HepG2 (cell line): ENCODE data around the gene EFCAB11. TPM values are rescaled to one million over a fixed set of nuclear protein-coding genes. Genes with fewer than 3 reads are reported as not detected.

Experiments used
- HMG20B ChIP-seq: conservative IDR thresholded peaks from 2 replicates; pipeline ENCODE4 v1.6.1; 2016; ENCODE audit warnings: missing genetic modification reagents, missing compliant biosample characterization
- HNRNPK ChIP-seq: fragments of 200-400 bp; formaldehyde crosslinking; IDR thresholded peaks from 2 replicates; pipeline ENCODE4 v1.6.1; 2018; ENCODE audit warnings: low read length, low read depth, moderate library complexity, mild to moderate bottlenecking; ENCODE audit not compliant: poor library complexity, severe bottlenecking
- NFIB ChIP-seq: sonication (generic); formaldehyde crosslinking; IDR thresholded peaks from 2 replicates; pipeline ENCODE4 v1.9.0; 2021; ENCODE audit warnings: missing genetic modification reagents, mild to moderate bottlenecking, borderline replicate concordance
- PITX1 ChIP-seq: sonication (generic); formaldehyde crosslinking; IDR thresholded peaks from 2 replicates; pipeline ENCODE4 v1.5.1; 2020; ENCODE audit warnings: mild to moderate bottlenecking, missing genetic modification reagents
- SAP130 ChIP-seq: IDR thresholded peaks from 2 replicates; pipeline ENCODE4 v1.6.1; 2016; ENCODE audit warnings: low read depth
- TBX3 ChIP-seq: fragments of 450-650 bp; IDR thresholded peaks from 2 replicates; pipeline ENCODE4 v1.6.1; 2017; ENCODE audit warnings: antibody characterized with exemption, mild to moderate bottlenecking, inconsistent platforms, borderline replicate concordance
- ZNF44 ChIP-seq: sonication (generic); formaldehyde crosslinking; IDR thresholded peaks from 2 replicates; pipeline ENCODE4 v1.5.1; 2020; ENCODE audit warnings: mild to moderate bottlenecking, missing genetic modification reagents
- ZNF619 ChIP-seq: sonication (generic); formaldehyde crosslinking; IDR thresholded peaks from 2 replicates; pipeline ENCODE4 v1.4.0; 2020; ENCODE audit warnings: mild to moderate bottlenecking, missing genetic modification reagents
- ZNF883 ChIP-seq: sonication (generic); formaldehyde crosslinking; IDR thresholded peaks from 2 replicates; pipeline ENCODE4 v1.5.1; 2020; ENCODE audit warnings: mild to moderate bottlenecking, missing genetic modification reagents; ENCODE audit errors: not compliant biosample characterization
- ZSCAN22 ChIP-seq: sonication (generic); formaldehyde crosslinking; IDR thresholded peaks from 2 replicates; pipeline ENCODE4 v1.4.0; 2020; ENCODE audit warnings: mild to moderate bottlenecking, missing genetic modification reagents
- polyA plus RNA-seq, 8 experiments: library from polyadenylated mRNA; depleted of rRNA in 3 of 8; stranded (reverse) in 7 of 8; unstranded in 1 of 8; fragments of >200 nt; fragmentation: Illumina TruSeq in 4 of 8; extraction: Trizol in 4 of 8; gene quantifications; 2 replicates each; pipeline versions ENCODE4 v1.2.1 to v1.2.3, GENCODE V29; 2011 to 2016; ENCODE audit warnings: low read depth in 4 of 8, missing spikeins in 1 of 8, mixed read lengths in 1 of 8; ENCODE audit not compliant: insufficient read depth in 1 of 8
- total RNA-seq, 5 experiments: library from RNA; depleted of rRNA; stranded (reverse); fragments of >200 nt; fragmentation: Illumina TruSeq; extraction: Trizol; gene quantifications; 2 replicates each; pipeline ENCODE4 v1.2.3, GENCODE V29; 2016; ENCODE audit warnings: low read depth in 1 of 5
- TF ChIP-seq, protein P1 (sequence below): sonication (generic); formaldehyde crosslinking; IDR thresholded peaks from 2 replicates; pipeline ENCODE4 v1.4.0; 2020; ENCODE audit warnings: missing genetic modification reagents
- TF ChIP-seq, protein P2 (sequence below): sonication (generic); formaldehyde crosslinking; conservative IDR thresholded peaks from 2 replicates; pipeline ENCODE4 v1.4.0; 2020; ENCODE audit warnings: missing genetic modification reagents
- TF ChIP-seq, protein P3 (sequence below): sonication (generic); formaldehyde crosslinking; IDR thresholded peaks from 2 replicates; pipeline ENCODE4 v1.8.0; 2022; ENCODE audit warnings: missing genetic modification reagents, mild to moderate bottlenecking, inconsistent platforms, borderline replicate concordance
- TF ChIP-seq, protein P4 (sequence below): sonication (generic); formaldehyde crosslinking; IDR thresholded peaks from 2 replicates; pipeline ENCODE4 v1.5.0; 2020; ENCODE audit warnings: mild to moderate bottlenecking, missing genetic modification reagents, moderate library complexity
- TF ChIP-seq, protein P5 (sequence below): sonication (generic); formaldehyde crosslinking; IDR thresholded peaks from 2 replicates; pipeline ENCODE4 v1.8.1; 2023; ENCODE audit warnings: missing genetic modification reagents, inconsistent platforms, borderline replicate concordance

Gene EFCAB11
- total and polyA plus RNA-seq, 2 of the 13 experiments (the other 11 are each of a cell fraction or from before 2014, with no cell fraction given): 8.2 to 31.5 TPM

DNA sequence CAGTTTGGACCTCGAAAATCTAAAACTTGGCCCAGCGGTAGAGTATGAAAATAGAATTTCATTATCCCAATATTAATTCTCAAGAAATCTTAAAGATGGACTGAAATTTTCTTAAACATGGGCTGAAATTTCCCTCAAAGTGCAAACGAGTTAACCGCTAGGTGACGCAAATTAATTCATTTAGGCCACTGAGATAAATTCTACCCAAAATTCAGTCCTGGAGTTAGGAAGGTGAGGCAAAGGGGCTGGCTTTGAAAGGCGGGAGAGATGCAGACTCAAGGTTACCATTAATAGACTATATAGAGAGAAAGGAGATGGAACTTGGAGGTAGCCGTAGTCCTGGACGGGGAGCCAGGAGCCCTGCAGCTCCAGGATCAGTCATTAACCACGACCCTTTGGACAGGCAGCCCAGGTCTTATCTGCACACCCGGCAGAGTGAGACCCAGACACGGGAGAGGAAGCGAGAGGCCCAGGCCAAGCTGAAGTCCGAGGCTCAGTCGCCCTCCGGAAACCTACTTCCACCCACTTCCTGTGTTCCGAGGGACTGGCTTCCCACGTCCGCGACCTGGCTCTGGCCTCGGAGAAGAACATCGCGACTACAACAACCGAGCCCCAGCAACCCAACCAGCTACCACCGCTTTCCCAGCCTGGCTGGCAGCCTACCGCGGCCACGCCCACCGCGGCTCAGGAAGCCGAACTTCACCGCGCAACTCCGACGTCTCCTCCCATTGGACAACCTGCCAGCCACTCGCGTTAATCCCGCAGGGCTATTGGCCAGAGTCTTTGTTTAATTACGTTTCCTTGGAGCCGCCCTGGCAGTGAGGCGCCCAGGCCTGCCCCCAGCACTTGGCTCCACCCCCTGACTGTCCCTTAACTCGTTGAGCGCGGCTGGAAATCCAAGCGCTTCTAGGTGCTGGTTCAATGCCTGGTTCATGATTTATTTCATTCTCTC lies at the start of gene EFCAB11 (continued):
- TF ChIP-seq, protein P1, sequence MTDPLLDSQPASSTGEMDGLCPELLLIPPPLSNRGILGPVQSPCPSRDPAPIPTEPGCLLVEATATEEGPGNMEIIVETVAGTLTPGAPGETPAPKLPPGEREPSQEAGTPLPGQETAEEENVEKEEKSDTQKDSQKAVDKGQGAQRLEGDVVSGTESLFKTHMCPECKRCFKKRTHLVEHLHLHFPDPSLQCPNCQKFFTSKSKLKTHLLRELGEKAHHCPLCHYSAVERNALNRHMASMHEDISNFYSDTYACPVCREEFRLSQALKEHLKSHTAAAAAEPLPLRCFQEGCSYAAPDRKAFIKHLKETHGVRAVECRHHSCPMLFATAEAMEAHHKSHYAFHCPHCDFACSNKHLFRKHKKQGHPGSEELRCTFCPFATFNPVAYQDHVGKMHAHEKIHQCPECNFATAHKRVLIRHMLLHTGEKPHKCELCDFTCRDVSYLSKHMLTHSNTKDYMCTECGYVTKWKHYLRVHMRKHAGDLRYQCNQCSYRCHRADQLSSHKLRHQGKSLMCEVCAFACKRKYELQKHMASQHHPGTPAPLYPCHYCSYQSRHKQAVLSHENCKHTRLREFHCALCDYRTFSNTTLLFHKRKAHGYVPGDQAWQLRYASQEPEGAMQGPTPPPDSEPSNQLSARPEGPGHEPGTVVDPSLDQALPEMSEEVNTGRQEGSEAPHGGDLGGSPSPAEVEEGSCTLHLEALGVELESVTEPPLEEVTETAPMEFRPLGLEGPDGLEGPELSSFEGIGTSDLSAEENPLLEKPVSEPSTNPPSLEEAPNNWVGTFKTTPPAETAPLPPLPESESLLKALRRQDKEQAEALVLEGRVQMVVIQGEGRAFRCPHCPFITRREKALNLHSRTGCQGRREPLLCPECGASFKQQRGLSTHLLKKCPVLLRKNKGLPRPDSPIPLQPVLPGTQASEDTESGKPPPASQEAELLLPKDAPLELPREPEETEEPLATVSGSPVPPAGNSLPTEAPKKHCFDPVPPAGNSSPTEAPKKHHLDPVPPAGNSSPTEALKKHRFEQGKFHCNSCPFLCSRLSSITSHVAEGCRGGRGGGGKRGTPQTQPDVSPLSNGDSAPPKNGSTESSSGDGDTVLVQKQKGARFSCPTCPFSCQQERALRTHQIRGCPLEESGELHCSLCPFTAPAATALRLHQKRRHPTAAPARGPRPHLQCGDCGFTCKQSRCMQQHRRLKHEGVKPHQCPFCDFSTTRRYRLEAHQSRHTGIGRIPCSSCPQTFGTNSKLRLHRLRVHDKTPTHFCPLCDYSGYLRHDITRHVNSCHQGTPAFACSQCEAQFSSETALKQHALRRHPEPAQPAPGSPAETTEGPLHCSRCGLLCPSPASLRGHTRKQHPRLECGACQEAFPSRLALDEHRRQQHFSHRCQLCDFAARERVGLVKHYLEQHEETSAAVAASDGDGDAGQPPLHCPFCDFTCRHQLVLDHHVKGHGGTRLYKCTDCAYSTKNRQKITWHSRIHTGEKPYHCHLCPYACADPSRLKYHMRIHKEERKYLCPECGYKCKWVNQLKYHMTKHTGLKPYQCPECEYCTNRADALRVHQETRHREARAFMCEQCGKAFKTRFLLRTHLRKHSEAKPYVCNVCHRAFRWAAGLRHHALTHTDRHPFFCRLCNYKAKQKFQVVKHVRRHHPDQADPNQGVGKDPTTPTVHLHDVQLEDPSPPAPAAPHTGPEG (CRISPR knock-in tag): no peak
- TF ChIP-seq ZNF883 (CRISPR knock-in tag) (peak; percentile 55), PITX1 (no peak), ZNF619 (CRISPR knock-in tag) (no peak), ZNF44 (CRISPR knock-in tag) (0 out of 2 replicates have a peak, but pooled peaks have one; percentile 60), HMG20B (CRISPR knock-in tag) (no peak), ZSCAN22 (CRISPR knock-in tag) (no peak), NFIB (CRISPR knock-in tag) (no peak), SAP130 (CRISPR knock-in tag) (peak; percentile 100), TBX3 (no peak), HNRNPK (no peak)
- TF ChIP-seq, protein P2, sequence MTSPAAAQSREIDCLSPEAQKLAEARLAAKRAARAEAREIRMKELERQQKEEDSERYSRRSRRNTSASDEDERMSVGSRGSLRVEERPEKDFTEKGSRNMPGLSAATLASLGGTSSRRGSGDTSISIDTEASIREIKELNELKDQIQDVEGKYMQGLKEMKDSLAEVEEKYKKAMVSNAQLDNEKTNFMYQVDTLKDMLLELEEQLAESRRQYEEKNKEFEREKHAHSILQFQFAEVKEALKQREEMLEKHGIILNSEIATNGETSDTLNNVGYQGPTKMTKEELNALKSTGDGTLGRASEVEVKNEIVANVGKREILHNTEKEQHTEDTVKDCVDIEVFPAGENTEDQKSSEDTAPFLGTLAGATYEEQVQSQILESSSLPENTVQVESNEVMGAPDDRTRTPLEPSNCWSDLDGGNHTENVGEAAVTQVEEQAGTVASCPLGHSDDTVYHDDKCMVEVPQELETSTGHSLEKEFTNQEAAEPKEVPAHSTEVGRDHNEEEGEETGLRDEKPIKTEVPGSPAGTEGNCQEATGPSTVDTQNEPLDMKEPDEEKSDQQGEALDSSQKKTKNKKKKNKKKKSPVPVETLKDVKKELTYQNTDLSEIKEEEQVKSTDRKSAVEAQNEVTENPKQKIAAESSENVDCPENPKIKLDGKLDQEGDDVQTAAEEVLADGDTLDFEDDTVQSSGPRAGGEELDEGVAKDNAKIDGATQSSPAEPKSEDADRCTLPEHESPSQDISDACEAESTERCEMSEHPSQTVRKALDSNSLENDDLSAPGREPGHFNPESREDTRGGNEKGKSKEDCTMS (CRISPR knock-in tag): no peak
- TF ChIP-seq, protein P3, sequence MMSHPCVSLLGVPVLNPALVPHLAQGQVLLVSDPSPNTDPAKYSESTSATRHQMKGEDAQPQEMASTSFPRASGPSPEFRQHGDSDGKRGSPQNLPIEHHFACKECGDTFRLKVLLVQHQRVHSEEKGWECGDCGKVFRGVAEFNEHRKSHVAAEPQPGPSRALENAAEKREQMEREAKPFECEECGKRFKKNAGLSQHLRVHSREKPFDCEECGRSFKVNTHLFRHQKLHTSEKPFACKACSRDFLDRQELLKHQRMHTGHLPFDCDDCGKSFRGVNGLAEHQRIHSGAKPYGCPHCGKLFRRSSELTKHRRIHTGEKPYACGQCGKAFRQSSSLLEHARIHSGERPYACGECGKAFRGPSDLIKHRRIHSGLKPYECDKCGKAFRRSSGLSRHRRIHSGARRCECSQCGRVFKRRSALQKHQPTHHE (CRISPR knock-in tag): no peak
- TF ChIP-seq, protein P4, sequence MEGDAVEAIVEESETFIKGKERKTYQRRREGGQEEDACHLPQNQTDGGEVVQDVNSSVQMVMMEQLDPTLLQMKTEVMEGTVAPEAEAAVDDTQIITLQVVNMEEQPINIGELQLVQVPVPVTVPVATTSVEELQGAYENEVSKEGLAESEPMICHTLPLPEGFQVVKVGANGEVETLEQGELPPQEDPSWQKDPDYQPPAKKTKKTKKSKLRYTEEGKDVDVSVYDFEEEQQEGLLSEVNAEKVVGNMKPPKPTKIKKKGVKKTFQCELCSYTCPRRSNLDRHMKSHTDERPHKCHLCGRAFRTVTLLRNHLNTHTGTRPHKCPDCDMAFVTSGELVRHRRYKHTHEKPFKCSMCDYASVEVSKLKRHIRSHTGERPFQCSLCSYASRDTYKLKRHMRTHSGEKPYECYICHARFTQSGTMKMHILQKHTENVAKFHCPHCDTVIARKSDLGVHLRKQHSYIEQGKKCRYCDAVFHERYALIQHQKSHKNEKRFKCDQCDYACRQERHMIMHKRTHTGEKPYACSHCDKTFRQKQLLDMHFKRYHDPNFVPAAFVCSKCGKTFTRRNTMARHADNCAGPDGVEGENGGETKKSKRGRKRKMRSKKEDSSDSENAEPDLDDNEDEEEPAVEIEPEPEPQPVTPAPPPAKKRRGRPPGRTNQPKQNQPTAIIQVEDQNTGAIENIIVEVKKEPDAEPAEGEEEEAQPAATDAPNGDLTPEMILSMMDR (CRISPR knock-in tag): no peak
- TF ChIP-seq, protein P5, sequence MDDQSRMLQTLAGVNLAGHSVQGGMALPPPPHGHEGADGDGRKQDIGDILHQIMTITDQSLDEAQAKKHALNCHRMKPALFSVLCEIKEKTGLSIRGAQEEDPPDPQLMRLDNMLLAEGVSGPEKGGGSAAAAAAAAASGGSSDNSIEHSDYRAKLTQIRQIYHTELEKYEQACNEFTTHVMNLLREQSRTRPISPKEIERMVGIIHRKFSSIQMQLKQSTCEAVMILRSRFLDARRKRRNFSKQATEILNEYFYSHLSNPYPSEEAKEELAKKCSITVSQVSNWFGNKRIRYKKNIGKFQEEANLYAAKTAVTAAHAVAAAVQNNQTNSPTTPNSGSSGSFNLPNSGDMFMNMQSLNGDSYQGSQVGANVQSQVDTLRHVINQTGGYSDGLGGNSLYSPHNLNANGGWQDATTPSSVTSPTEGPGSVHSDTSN: no peak
